Liver (tissue), 3 donors: ENCODE results near the gene STK4.

Experiments used
- CTCF ChIP-seq: fragments of 150-350 bp; IDR thresholded peaks from 2 replicates; pipeline ENCODE4 v1.5.1; 2017; ENCODE audit warnings: improper control_type of control experiment, low read depth, low read length; ENCODE audit not compliant: missing input control
- FOXA1 ChIP-seq: IDR thresholded peaks from 2 replicates; pipeline ENCODE4 v1.6.1; 2016; ENCODE audit warnings: antibody characterized with exemption
- GABPA ChIP-seq, 2 donors: IDR thresholded peaks in 1 of 2; conservative IDR thresholded peaks in 1 of 2; 2 replicates each; pipeline ENCODE4 v1.6.1; 2016; ENCODE audit warnings: antibody characterized with exemption in 2 of 2, mild to moderate bottlenecking in 1 of 2, moderate library complexity in 1 of 2
- JUND ChIP-seq, 2 donors: IDR thresholded peaks; 2 replicates each; pipeline ENCODE4 v1.6.1; 2016; ENCODE audit warnings: antibody characterized with exemption in 2 of 2
- RAD21 ChIP-seq, 2 donors: IDR thresholded peaks; 2 replicates each; pipeline ENCODE4 v1.6.1; 2016; ENCODE audit warnings: antibody characterized with exemption in 2 of 2, mild to moderate bottlenecking in 2 of 2
- TF ChIP-seq, protein P1 (sequence below): IDR thresholded peaks from 2 replicates; pipeline ENCODE4 v1.6.1; 2016; ENCODE audit warnings: antibody characterized with exemption
- donor health status: healthy.
- donor health status: healthy.

DNA sequence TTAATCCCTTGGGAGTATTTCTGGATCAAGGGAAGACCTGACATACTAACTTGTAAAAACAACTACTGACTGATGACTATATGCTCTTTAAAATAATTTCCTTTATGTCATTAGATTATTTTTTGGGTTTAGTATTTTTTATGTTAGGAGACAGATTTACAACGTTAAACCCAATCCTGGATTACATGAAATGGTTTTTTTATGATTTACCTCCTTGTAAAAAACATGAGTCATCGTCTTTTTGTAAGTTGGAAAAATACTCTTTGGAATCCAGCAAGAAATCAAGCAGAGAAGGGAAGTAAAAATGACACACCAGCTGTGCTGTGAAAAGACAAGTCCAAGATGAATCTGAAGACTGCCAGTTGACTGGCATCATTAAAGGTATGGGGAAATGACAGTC, 6.7 kb downstream of the STK4 start:
- TF ChIP-seq CTCF (no peak), JUND (IDR thresholded peaks at IDR 0.05) (no peak), RAD21 (IDR thresholded peaks at IDR 0.05) (no peak), GABPA (IDR thresholded peaks at IDR 0.05 in 1 of 2, conservative IDR thresholded peaks at IDR 0.05 in 1 of 2) (no peak), FOXA1 (no peak)
- TF ChIP-seq, protein P1, sequence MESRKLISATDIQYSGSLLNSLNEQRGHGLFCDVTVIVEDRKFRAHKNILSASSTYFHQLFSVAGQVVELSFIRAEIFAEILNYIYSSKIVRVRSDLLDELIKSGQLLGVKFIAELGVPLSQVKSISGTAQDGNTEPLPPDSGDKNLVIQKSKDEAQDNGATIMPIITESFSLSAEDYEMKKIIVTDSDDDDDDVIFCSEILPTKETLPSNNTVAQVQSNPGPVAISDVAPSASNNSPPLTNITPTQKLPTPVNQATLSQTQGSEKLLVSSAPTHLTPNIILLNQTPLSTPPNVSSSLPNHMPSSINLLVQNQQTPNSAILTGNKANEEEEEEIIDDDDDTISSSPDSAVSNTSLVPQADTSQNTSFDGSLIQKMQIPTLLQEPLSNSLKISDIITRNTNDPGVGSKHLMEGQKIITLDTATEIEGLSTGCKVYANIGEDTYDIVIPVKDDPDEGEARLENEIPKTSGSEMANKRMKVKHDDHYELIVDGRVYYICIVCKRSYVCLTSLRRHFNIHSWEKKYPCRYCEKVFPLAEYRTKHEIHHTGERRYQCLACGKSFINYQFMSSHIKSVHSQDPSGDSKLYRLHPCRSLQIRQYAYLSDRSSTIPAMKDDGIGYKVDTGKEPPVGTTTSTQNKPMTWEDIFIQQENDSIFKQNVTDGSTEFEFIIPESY, result no peak
